Peyer's patch (tissue), 4 donors: ENCODE measurements around the gene LRRC66.

Source experiments
- POLR2A ChIP-seq, 2 donors: fragments of 450-650 bp; IDR thresholded peaks; one replicate each; pipeline ENCODE4 v1.5.1; 2017; ENCODE audit warnings: antibody characterized with exemption in 2 of 2, mild to moderate bottlenecking in 2 of 2, moderate library complexity in 2 of 2
- TF ChIP-seq, protein P1 (sequence below), 6 experiments: fragments of 450-650 bp in 4 of 6; fragments of 200-600 bp in 2 of 6; sonication (generic) in 1 of 6; IDR thresholded peaks; one replicate each; pipeline ENCODE4 v1.5.1; 2017 to 2019; ENCODE audit warnings: antibody characterized with exemption in 6 of 6, mild to moderate bottlenecking in 3 of 6, moderate library complexity in 1 of 6

DNA sequence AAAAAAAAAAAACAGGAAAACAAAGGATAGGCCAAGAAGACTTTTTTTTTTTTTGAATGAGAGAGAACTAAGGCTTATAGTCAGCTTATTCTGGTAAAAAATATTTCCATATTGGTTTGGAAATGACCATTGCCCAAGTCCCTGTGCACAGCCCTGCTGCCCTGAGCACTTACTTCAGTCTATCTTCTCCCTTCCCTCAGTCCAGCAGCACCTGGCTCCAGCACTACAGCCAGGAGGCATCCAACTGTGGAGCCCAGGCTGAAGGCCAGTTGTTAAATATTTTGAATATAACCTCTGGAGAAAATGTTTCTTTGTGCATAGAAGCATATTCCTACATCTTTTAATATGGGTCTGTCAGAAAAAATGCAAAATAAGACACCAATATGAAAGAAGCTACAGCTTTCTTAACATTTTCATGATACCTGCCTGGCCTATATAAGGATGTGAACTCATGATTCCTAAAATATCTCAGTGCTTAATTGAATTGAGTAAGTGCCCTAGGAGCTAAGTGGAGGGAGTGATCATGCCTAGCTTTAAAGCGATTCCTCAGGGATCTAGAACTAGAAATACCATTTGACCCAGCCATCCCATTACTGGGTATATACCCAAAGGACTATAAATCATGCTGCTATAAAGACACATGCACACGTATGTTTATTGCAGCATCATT is 14.4 kb downstream of the LRRC66 start:
- TF ChIP-seq, protein P1, sequence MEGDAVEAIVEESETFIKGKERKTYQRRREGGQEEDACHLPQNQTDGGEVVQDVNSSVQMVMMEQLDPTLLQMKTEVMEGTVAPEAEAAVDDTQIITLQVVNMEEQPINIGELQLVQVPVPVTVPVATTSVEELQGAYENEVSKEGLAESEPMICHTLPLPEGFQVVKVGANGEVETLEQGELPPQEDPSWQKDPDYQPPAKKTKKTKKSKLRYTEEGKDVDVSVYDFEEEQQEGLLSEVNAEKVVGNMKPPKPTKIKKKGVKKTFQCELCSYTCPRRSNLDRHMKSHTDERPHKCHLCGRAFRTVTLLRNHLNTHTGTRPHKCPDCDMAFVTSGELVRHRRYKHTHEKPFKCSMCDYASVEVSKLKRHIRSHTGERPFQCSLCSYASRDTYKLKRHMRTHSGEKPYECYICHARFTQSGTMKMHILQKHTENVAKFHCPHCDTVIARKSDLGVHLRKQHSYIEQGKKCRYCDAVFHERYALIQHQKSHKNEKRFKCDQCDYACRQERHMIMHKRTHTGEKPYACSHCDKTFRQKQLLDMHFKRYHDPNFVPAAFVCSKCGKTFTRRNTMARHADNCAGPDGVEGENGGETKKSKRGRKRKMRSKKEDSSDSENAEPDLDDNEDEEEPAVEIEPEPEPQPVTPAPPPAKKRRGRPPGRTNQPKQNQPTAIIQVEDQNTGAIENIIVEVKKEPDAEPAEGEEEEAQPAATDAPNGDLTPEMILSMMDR (IDR thresholded peaks at IDR 0.05) = no peak
- TF ChIP-seq POLR2A (IDR thresholded peaks at IDR 0.05) = no peak
